ENCODE data around the gene HSPA2.

The HSPA2 gene

GRCh38 chr14:64531567-64531966 lies 9.0 kb upstream of the HSPA2 start:
- no peak for TF ChIP-seq CTCF (conservative IDR thresholded peaks at IDR 0.05; ENCODE audit: low read length)
- DNase-seq (ENCODE audit: low read depth): no peak
- H3K4me3 ChIP-seq (ENCODE audit: low read length): no peak overlapping the region

- DNase-seq (ENCODE audit: low read depth): peak; percentile 95
- H3K4me3 ChIP-seq (ENCODE audit: low read length): no peak overlapping the region
- TF ChIP-seq CTCF (conservative IDR thresholded peaks at IDR 0.05; ENCODE audit: low read length): no peak
Measured at GRCh38 chr14:64536488-64537245, 3.9 kb upstream of the HSPA2 start.

- TF ChIP-seq CTCF (conservative IDR thresholded peaks at IDR 0.05; ENCODE audit: low read length): peak; percentile 4; the same call in 1 of the 2 replicates
- peak; percentile 34 for DNase-seq (ENCODE audit: low read depth)
Measured at GRCh38 chr14:64541261-64541971, 875 bp downstream of the HSPA2 start.

GRCh38 chr14:64541972-64542835 lies 1.7 kb downstream of the HSPA2 start:
- no peak for TF ChIP-seq CTCF (conservative IDR thresholded peaks at IDR 0.05; ENCODE audit: low read length)
- no peak for DNase-seq (ENCODE audit: low read depth)
- peak overlapping the region; percentile 78 for H3K4me3 ChIP-seq (ENCODE audit: low read length)

More at GRCh38 chr14:64541261-64541971, 875 bp downstream of the HSPA2 start:
- H3K4me3 ChIP-seq (ENCODE audit: low read length): peak overlapping the region; percentile 78

- TF ChIP-seq CTCF (conservative IDR thresholded peaks at IDR 0.05; ENCODE audit: low read length): no peak
- H3K4me3 ChIP-seq (ENCODE audit: low read length): peak overlapping the region; percentile 78
- DNase-seq (ENCODE audit: low read depth): no peak
Measured at GRCh38 chr14:64542836-64543201, 2.3 kb downstream of the HSPA2 start.

GRCh38 chr14:64544607-64545312 lies 4.2 kb downstream of the HSPA2 start:
- DNase-seq (ENCODE audit: low read depth): no peak
- no peak for TF ChIP-seq CTCF (conservative IDR thresholded peaks at IDR 0.05; ENCODE audit: low read length)
- peak overlapping the region; percentile 4; the same call in 1 of the 2 replicates for H3K4me3 ChIP-seq (ENCODE audit: low read length)

All from AG10803 (cell line).